LNCAP (cell line): ENCODE data around the gene PLA2G12B.

Experiments
- CTCF ChIP-seq: fragments of 450-650 bp; IDR thresholded peaks from 2 replicates; pipeline ENCODE4 v1.5.1; 2017; ENCODE audit warnings: mild to moderate bottlenecking

PLA2G12B gene

DNA sequence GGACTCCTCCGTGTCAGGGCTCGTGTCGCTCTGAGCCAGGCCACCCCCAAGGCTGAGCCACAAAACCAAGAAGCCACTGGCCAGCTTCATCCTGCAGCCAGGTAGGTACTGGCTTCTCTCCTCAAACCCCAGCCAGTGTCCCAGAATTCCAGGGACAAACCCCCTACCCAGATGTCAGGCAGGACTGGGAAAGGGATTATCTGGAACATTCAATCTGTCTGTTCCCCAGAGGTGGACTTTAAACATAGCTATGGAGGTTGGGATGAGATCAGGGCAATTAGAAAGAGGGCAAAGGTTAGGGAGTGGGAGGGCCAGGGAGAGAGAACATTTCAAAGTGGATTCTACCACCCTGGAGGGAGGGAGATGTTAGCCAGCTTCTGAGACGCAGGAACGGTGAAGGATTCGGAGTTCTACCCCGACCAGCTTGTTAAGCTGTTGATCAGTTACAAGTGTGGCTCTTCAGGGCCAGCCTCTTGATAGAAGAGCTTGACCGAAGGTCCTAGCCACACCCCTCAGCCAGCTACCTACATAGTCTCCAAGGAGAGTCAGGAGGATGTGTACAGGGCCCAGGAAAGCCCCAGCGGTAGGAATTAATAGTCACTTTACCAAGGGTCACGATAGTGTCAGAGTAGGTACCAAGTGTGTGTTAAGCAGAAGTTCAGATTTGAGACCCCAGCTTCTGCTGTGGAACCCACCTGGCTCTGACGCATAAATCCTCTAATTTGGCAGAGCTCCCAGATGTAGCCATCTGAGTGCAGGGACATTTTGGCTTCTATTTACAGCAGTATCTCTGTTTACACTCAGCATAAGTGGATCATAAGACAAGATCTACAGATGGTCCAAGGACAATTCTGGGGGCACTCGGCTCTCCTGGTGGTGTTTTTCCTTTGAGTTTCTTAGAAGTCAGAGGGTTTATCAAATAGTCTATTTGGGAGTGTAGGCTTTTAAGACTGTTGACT is at the start of gene PLA2G12B:
PLA2G12B (minus strand) TSS at position 211 of the 959 bp plus-strand sequence; CDS start at position 90, 121 bp downstream.
- TF ChIP-seq CTCF = no peak

DNA sequence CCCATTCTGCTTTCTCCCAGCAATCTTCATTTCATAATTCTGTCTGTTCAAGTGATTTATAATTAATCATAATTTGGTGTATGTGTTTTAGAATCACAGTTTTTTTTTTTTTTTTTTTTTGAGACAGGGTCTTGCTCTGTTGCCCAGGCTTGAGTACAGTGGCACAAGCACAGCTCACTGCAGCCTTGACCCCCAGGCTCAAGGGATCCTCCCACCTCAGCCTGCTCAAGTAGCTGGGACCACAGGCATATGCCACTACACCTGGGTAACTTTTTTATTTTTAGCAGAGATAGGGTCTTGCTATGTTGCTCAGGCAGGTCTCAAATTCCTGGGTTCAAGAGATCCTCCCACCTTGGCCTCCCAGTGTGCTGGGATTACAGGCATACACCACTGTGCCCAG is 49.2 kb upstream of the PLA2G12B start:
- no peak for TF ChIP-seq CTCF

DNA sequence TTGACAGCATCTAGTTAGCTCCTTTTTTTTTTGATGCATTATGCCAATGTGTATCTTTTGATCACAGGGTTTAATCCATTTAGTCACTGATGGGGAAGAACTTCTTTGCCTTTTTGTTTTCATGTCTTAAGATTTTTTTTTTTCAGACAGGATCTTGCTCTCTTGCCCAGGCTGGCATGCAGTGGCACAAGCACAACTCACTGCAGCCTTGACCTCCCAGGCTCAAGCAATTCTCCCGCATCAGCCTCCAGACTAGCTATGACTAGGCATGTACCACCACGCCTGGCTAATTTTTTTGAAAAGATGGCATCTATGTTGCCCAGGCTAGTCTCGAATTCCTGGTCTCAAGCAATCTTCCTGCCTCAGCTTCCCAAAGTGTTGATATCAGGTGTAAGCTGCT is 46.4 kb upstream of the PLA2G12B start:
- TF ChIP-seq CTCF = no peak

DNA sequence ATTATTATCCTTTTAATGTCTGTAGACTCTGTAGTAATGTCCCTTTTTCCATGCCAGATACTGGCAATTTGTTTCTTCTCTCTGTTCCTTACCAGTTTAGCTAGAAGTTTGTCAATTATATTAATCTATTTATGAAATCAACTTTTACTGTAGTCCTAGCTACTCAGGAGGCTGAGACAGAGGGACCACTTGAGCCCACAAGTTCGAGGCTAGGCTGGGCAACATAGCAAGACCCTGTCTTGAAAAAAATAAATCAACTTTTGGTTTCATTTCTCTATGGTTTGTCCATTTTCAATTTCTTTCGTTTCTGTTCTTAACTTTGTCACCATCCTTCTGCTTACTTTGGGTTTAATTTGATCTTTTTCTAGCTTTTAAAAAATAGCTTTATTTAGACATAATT is 42.5 kb upstream of the PLA2G12B start:
- no peak for TF ChIP-seq CTCF

DNA sequence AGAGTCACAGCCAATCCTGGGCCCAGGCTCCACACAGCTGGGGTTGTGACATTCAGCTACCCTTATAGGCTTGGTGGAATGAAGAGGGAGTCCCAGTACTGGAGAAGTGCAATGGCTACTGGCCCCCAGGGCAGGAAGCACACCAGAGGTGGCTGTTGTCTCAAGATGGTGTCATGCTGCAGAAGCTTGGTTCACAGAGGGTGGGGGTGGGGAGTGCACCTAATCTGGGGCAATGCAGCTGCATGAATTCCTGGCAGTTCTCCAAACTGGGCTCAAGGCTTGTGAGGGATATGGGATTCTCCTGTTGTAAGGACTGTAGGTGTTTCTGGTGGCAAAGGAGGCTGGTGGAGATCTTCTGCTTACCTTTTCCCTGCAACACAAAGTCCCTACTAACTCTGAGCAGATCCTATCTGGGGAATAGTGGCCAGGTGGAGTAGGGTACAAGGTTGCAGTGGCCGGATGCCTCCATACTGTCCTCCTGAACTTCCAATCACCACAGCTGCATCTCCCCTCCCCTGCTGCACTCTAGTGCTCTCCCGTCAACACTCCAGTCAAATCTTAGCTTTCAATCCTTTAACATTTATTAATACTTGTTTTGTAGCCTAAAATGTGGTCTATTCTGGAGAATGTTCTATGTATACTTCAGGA is 27.4 kb upstream of the PLA2G12B start:
- TF ChIP-seq CTCF = no peak

- TF ChIP-seq CTCF = no peak
Observed at GRCh38 chr10:72981028-72981881, 26.6 kb upstream of the PLA2G12B start.

DNA sequence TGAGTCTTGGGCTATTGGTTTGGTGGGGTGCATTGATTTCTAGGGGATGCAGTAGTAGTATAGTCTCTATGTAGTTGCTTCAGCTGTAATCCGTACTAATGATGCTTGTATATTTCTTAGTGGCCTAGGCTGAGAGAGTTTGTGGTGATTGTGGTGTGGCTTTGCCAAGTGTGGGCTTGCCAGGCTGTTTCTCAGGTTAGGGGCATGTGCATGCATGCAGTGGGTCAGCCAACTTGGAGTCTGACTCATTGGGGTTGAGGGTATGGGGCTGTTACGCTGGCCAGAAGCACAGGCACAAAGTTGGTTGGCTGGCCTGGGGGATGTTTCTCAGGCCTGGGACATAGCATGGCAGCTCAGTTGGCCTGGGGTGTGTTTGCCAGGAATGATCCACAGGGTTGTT is 25.7 kb upstream of the PLA2G12B start:
- no peak for TF ChIP-seq CTCF
